Pancreas (tissue), 10 donors: ENCODE results near the gene SIX4. TPM values are rescaled to one million over a fixed set of nuclear protein-coding genes. Genes with fewer than 3 reads are reported as not detected.
"Not testable (repeated sequence)": the region's sequence is repeated elsewhere in the genome, so short reads cannot be mapped to it uniquely, and the experiment has no call there.

ENCODE experiments used
- ATAC-seq, 4 donors: fragments of 200-7000 bp; cut with Tn5 transposase; one replicate each; pipeline versions ENCODE4 v1.8.0 to v1.9.1; 2020; ENCODE audit warnings: mild to moderate bottlenecking in 4 of 4, moderate library complexity in 4 of 4
- DNase-seq, 6 donors: peaks; one replicate each; pipeline ENCODE4 v3.0.0-alpha.2; 2020
- FAIRE-seq: peaks from 2 replicates; lab custom pipeline; 2012; peaks lifted over from hg19 to GRCh38; lab: Jason Lieb, UNC
- H3K27ac ChIP-seq, 4 donors: fragments of 200-600 bp; sonication (generic); 1 replicate in 3 of 4; 2 replicates in 1 of 4; pipeline versions ENCODE4 v1.5.0 to v1.8.0; 2020
- H3K27me3 ChIP-seq, 4 donors: fragments of 200-600 bp; one replicate each; pipeline ENCODE4 v1.8.0; 2021
- H3K36me3 ChIP-seq, 3 donors: fragments of 200-600 bp; sonication (generic) in 1 of 3; one replicate each; pipeline versions ENCODE4 v1.5.0 to v1.8.0; 2020 to 2021
- H3K4me1 ChIP-seq, 3 donors: fragments of 200-600 bp; one replicate each; pipeline ENCODE4 v1.8.0; 2021
- H3K4me3 ChIP-seq, 4 donors: fragments of 200-600 bp; sonication (generic) in 2 of 4; one replicate each; pipeline versions ENCODE4 v1.5.0 to v1.8.0; 2020 to 2021
- H3K9me3 ChIP-seq, 4 donors: fragments of 200-600 bp; one replicate each; pipeline ENCODE4 v1.8.0; 2021
- WGBS, 2 donors: extraction: QIAGEN DNeasy Blood & Tissue Kit; methylation state at CpG; one replicate each; pipeline ENCODE4 v1.1.7; 2013; 5-methylcytosine and 5-hydroxymethylcytosine counted together
- intact Hi-C, 3 donors: fragments of 100-400 bp; cut with DNase I; formaldehyde crosslinking; loops; one replicate each; pipeline versions ENCODE4 v1.11.1 to v1.14.2; 2022
- polyA plus RNA-seq, 2 donors: library from polyadenylated mRNA; stranded (reverse); fragments of 200-250 nt; gene quantifications; one replicate each; pipeline ENCODE4 v1.2.3, GENCODE V29; 2013
- total RNA-seq, 6 donors: library from RNA; stranded (reverse); fragmentation: NEBNext Ultra II Directional in 4 of 6; extraction: Animal tissue kit (Norgen Biotek cat#: 25700) in 4 of 6; gene quantifications; one replicate each; pipeline versions ENCODE4 v1.2.1 to v1.2.4, GENCODE V29; 2021 to 2023
- TF ChIP-seq, protein P1 (sequence below), 4 donors: fragments of 200-600 bp; sonication (generic) in 3 of 4; IDR thresholded peaks; one replicate each; pipeline versions ENCODE4 v1.5.0 to v1.8.0; 2021; ENCODE audit warnings: antibody characterized with exemption in 4 of 4
- donor health status: healthy with polysubstance abuse.
- donor health status: DM: no; HTN: no; CAD: no; lungs with moderate emphysema.
- donor health status: DM: no; HTN: no; CAD: no.
- donor health status: control.
- donor health status: control.
- donor health status: Bipolar disorder and iron deficiency.
- donor health status: DM: yes; HTN: yes; CAD: no.
- donor health status: DM: no; HTN: no; CAD: no.
- donor health status: DM: no; HTN: no; CAD: no.
- donor health status: DM: yes; HTN: yes; CAD: no.

The SIX4 gene
- total and polyA plus RNA-seq, 8 donors = 0.33 to 4.1 (median 2.2) TPM

DNA sequence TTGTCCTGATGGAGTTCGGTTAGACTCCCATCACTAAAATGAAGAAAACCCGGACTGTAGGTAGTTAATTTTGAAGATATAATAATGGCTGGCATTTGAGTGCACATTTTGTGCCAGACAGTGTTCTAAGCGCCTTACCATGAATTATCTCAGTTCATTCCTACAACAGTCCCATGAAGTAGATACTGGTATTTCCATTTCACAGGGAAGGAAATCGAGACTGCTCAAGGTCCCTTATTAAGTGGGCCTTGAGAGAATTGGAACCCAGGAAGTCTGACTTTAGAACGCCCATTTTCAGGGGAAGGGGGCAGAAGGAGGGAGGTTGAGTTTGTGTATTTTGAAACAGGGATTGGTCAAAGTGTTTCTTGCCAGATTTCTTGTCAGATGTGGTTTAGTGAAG is 11.3 kb upstream of the SIX4 start:
- intact Hi-C loops = no loop called here
- Histone ChIP-seq H3K36me3 (no peaks in the 10 kb centered on the region), H3K27me3 (no peaks in the 10 kb centered on the region), H3K4me3 (peak overlapping the region; percentile 64 to 89 (median 74)), H3K4me1 (peaks cover 0 to 11% (median 4%) of the 10 kb centered on the region in 3 donors), H3K9me3 (no peaks in the 10 kb centered on the region), H3K27ac (no peak overlapping the region)
- TF ChIP-seq, protein P1, sequence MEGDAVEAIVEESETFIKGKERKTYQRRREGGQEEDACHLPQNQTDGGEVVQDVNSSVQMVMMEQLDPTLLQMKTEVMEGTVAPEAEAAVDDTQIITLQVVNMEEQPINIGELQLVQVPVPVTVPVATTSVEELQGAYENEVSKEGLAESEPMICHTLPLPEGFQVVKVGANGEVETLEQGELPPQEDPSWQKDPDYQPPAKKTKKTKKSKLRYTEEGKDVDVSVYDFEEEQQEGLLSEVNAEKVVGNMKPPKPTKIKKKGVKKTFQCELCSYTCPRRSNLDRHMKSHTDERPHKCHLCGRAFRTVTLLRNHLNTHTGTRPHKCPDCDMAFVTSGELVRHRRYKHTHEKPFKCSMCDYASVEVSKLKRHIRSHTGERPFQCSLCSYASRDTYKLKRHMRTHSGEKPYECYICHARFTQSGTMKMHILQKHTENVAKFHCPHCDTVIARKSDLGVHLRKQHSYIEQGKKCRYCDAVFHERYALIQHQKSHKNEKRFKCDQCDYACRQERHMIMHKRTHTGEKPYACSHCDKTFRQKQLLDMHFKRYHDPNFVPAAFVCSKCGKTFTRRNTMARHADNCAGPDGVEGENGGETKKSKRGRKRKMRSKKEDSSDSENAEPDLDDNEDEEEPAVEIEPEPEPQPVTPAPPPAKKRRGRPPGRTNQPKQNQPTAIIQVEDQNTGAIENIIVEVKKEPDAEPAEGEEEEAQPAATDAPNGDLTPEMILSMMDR (IDR thresholded peaks at IDR 0.05) = no peak
- WGBS, 2 donors = 3 to 4% methylated on average over 5 of the region's 5 CpGs
- DNase-seq (no peak), ATAC-seq (peak in 2 of 4 donors; percentile 13 to 17), FAIRE-seq (no peak)

DNA sequence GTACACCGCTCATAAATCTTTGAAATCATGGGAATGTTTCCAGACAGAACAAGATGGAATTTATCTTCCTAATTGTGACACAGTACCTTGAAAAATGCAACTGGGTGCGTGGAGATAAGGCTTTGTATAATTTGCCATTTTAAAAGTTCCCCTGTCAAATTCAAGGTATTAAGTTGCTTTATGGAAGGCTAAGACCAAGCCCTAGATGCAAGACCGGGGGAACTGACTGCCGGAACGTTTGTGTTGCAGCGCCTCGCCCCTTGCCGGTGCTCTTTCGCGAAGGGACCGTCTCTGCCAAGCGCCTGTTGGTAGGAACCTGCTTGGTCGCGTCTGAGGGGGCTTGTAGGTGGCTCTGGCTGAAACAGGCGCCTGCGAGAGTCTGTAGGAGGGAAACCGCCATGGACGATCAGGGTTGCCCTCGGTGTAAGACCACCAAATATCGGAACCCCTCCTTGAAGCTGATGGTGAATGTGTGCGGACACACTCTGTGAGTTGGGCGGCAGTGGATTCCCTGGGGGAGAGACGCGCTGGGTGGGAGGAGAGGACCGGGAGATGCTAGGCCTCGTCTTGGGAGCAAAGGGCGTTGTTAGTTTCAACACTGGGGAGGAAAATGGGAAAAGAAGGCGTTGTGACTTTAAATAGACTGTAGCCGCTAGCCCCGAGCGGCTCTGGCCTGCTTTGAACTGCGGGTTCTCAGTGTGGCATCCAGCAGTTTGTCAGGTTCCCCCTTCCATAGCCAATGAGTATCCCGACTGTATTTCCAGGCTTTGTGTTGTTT is 10.5 kb upstream of the SIX4 start, which contains the start of gene MNAT1:
Gene MNAT1 (plus strand): TSS at position 297 of the 778 bp plus-strand sequence. CDS start 102 bp downstream, at position 399.
- Histone ChIP-seq H3K9me3 (no peaks in the 10 kb centered on the region), H3K27ac (peak within 1 kb of the TSS in 3 of 4 donors; percentile 35 to 74 (median 55)), H3K27me3 (no peaks in the 10 kb centered on the region), H3K4me1 (peaks cover 0 to 11% (median 4%) of the 10 kb centered on the region in 3 donors), H3K4me3 (peak within 1 kb of the TSS; percentile 64 to 89 (median 74)), H3K36me3 (no peaks in the 10 kb centered on the region)
- FAIRE-seq = no peak
- peak; percentile 98 to 99 (median 99) for ATAC-seq
- intact Hi-C loops = no loop called here
- 1% methylated on average over 33 of the region's 33 CpGs for WGBS, 2 donors
- DNase-seq = peak; percentile 63 to 93 (median 76)
- TF ChIP-seq, protein P1 (IDR thresholded peaks at IDR 0.05) = no peak

DNA sequence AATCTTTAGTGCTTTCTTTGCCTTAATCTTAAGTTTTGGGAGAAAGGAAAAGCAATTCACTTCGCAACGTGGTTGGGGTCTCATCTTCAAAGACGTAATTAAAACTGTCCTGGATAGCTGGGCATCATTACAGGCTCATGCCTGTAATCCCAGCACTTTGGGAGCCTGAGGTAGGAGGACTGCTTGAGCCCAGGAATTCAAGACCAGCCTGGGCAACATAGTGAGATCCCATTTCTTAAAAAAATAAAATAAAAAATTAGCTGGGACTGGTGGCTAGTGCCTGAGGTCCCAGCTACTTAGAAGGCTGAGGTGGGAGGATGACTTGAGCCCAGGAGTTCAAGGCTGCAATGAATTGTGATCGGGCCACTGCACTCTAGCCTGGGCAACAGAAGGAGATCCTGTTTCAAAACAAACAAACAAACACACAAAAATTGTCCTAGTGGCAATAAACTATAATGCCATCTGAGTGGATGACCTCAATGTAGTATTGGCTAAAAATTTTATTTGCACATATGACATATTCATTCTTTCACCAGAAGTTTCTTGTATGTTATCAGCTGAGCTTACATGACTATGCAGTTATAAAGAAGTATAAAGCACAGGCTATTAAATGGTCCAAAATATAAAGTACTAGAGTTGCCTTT is 8.8 kb upstream of the SIX4 start:
- Histone ChIP-seq H3K36me3 (no peaks in the 10 kb centered on the region), H3K9me3 (no peaks in the 10 kb centered on the region), H3K27me3 (no peaks in the 10 kb centered on the region), H3K4me3 (no peak overlapping the region), H3K4me1 (peaks cover 0 to 11% (median 4%) of the 10 kb centered on the region in 3 donors), H3K27ac (no peak overlapping the region)
- ATAC-seq (no peak), FAIRE-seq (no peak), DNase-seq (no peak)
- intact Hi-C loops = no loop called here
- TF ChIP-seq, protein P1 (IDR thresholded peaks at IDR 0.05) = no peak
- 59 to 62% methylated on average over 4 of the region's 4 CpGs for WGBS, 2 donors

DNA sequence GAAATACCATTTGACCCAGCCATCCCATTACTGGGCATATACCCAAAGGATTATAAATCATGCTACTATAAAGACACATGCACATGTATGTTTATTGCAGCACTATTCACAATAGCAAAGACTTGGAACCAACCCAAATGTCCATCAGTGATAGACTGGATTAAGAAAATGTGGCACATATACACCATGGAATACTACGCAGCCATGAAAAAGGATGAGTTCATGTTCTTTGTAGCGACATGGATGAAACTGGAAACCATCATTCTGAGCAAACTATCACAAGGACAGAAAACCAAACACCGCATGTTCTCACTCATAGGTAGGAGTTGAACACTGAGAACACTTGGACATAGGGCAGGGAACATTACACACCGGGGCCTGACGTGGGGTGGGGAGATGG is 7.1 kb upstream of the SIX4 start:
- 89 to 94% methylated on average over 5 of the region's 5 CpGs for WGBS, 2 donors
- H3K9me3 ChIP-seq, intact Hi-C loops, H3K27ac ChIP-seq, ATAC-seq, H3K27me3 ChIP-seq, H3K4me3 ChIP-seq, FAIRE-seq, DNase-seq, H3K36me3 ChIP-seq: not testable (repeated sequence)
- peaks cover 0 to 11% (median 3%) of the 10 kb centered on the region in 3 donors for H3K4me1 ChIP-seq

DNA sequence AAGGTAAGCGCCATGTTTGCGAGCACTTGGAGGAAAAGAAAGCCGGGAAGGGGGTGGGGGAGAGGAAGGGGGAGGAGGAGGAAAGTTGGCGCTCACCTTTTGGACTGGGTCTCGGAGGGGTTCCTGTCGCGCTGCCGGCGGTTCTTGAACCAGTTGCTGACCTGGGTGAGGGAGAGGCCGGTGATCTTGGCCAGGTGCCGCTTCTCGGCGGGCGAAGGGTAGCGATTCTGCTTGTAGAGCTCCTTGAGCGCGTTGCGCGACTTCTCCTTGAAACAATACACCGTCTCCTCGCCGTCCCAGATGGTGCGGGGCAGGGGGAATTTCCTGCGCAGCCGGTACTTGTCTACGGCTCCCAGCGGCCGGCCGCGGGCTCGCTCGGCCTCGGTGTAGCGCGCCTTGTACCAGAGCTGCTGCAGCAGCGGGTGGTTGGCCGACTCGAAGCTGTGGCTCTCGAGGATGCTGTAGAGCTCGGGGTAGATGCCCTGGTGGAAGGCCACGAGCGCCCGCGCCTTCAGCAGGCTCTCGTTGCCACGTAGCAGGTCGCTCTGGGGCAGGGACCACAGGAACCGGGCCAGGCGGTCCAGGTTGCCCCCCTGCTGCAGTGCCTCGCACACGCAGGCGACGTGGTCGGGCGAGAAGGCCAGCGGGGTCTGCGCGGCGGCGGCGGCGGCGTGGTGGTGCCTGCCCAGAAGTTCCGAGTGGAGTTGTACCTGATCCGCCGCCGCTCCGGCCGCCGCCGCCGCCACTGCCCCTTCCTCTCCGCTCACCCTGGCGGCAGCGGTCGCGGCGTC is 840 bp downstream of the SIX4 start:
- DNase-seq (peak; percentile 48 to 83 (median 60)), FAIRE-seq (no peak), ATAC-seq (peak; percentile 44 to 58 (median 52))
- Histone ChIP-seq H3K27ac (peak overlapping the region; percentile 49 to 81 (median 76)), H3K27me3 (no peaks in the 10 kb centered on the region), H3K4me3 (peak overlapping the region; percentile 53 to 82 (median 71)), H3K9me3 (no peaks in the 10 kb centered on the region), H3K4me1 (no peaks in the 10 kb centered on the region), H3K36me3 (no peaks in the 10 kb centered on the region)
- TF ChIP-seq, protein P1 (IDR thresholded peaks at IDR 0.05) = no peak
- intact Hi-C loops = no loop called here
- 0 to 1% methylated on average over 72 to 78 of the region's 78 CpGs for WGBS, 2 donors
